ENCODE data around the gene DAP3. TPM values are rescaled to one million over a fixed set of nuclear protein-coding genes. Genes with fewer than 3 reads are reported as not detected.
"Not testable (repeated sequence)": the region's sequence is repeated elsewhere in the genome, so short reads cannot be mapped to it uniquely, and the experiment has no call there.

The DAP3 gene
- polyA plus RNA-seq (2013): 137 TPM

GRCh38 chr1:155689081-155689607 is at the start of gene DAP3:
TSS of gene DAP3 (plus strand) at chr1:155689091. CDS start at chr1:155709780, 20,689 bp downstream.
- peak in 1 of 3 donors; percentile 82 for DNase-seq
- peak within 1 kb of the TSS; percentile 83 to 98 (median 92) for H3K4me3 ChIP-seq (ENCODE audit: control insufficient read depth in 1 of 7, extremely low read depth in 1 of 7, insufficient read depth in 4 of 7, low read depth in 2 of 7, low read length in 6 of 7)
- H3K27me3 ChIP-seq (replicated peaks in 2 of 5; ENCODE audit: control insufficient read depth in 4 of 5, insufficient read depth in 5 of 5, low read length in 4 of 5); CTCF ChIA-PET; H3K9me3 ChIP-seq (ENCODE audit: control extremely low read depth in 1 of 5, control insufficient read depth in 4 of 5, insufficient read depth in 2 of 5, low read depth in 1 of 5, low read length in 4 of 5): not testable (repeated sequence)
- H3K4me1 ChIP-seq (ENCODE audit: control extremely low read depth in 1 of 4, control insufficient read depth in 4 of 4, insufficient read depth in 4 of 4, low read length in 3 of 4): peaks cover 0 to 35% (median 13%) of the 10 kb centered on the region in 4 experiments
- POLR2A ChIA-PET: interaction anchor here (1.1 kb wide), 1 partner anchor 30 kb away, joined by 4 read pairs; no protein-coding TSS in a partner anchor
- H3K36me3 ChIP-seq (ENCODE audit: control insufficient read depth in 4 of 4, insufficient read depth in 4 of 4, low read length in 3 of 4): peaks cover 2 to 19% (median 9%) of the 10 kb centered on the region in 4 experiments
- H3K27ac ChIP-seq (ENCODE audit: insufficient read depth in 1 of 2, low read depth in 1 of 2, low read length in 2 of 2, poor library complexity in 1 of 2, severe bottlenecking in 2 of 2): peak within 1 kb of the TSS; percentile 99
- 0% methylated on average over 19 of the region's 28 CpGs for whole genome bisulfite sequencing (ENCODE audit: insufficient coverage)

GRCh38 chr1:155640367-155640766 is 48.5 kb upstream of the DAP3 start:
- H3K9me3 ChIP-seq (ENCODE audit: control extremely low read depth in 1 of 5, control insufficient read depth in 4 of 5, insufficient read depth in 2 of 5, low read depth in 1 of 5, low read length in 4 of 5): peaks cover 0 to 23% (median 10%) of the 10 kb centered on the region in 5 experiments
- DNase-seq: no peak
- ChIA-PET POLR2A (no interaction called here), CTCF (interaction anchor here (1.1 kb wide), 1 partner anchor 11 kb away, joined by 3 read pairs; no protein-coding TSS in a partner anchor)
- H3K27me3 ChIP-seq (replicated peaks in 2 of 5; ENCODE audit: control insufficient read depth in 4 of 5, insufficient read depth in 5 of 5, low read length in 4 of 5): no peaks in the 10 kb centered on the region
- no peak overlapping the region for H3K4me3 ChIP-seq (ENCODE audit: control insufficient read depth in 1 of 7, extremely low read depth in 1 of 7, insufficient read depth in 4 of 7, low read depth in 2 of 7, low read length in 6 of 7)
- H3K36me3 ChIP-seq (ENCODE audit: control insufficient read depth in 4 of 4, insufficient read depth in 4 of 4, low read length in 3 of 4): no peaks in the 10 kb centered on the region
- peaks cover 0 to 19% (median 11%) of the 10 kb centered on the region in 4 experiments for H3K4me1 ChIP-seq (ENCODE audit: control extremely low read depth in 1 of 4, control insufficient read depth in 4 of 4, insufficient read depth in 4 of 4, low read length in 3 of 4)
- H3K27ac ChIP-seq (ENCODE audit: insufficient read depth in 1 of 2, low read depth in 1 of 2, low read length in 2 of 2, poor library complexity in 1 of 2, severe bottlenecking in 2 of 2): no peak overlapping the region

- WGBS (ENCODE audit: insufficient coverage): 92% methylated on average over 6 of the region's 11 CpGs
- H3K4me3 ChIP-seq (ENCODE audit: control insufficient read depth in 1 of 7, extremely low read depth in 1 of 7, insufficient read depth in 4 of 7, low read depth in 2 of 7, low read length in 6 of 7); POLR2A ChIA-PET; H3K27ac ChIP-seq (ENCODE audit: insufficient read depth in 1 of 2, low read depth in 1 of 2, low read length in 2 of 2, poor library complexity in 1 of 2, severe bottlenecking in 2 of 2); H3K27me3 ChIP-seq (replicated peaks in 2 of 5; ENCODE audit: control insufficient read depth in 4 of 5, insufficient read depth in 5 of 5, low read length in 4 of 5); H3K36me3 ChIP-seq (ENCODE audit: control insufficient read depth in 4 of 4, insufficient read depth in 4 of 4, low read length in 3 of 4): not testable (repeated sequence)
- CTCF ChIA-PET: interaction anchor here (0.9 to 1.5 kb wide), 2 partner anchors 9 to 71 kb away, joined by 3 read pairs; no protein-coding TSS in a partner anchor
- peaks cover 0 to 23% (median 10%) of the 10 kb centered on the region in 5 experiments for H3K9me3 ChIP-seq (ENCODE audit: control extremely low read depth in 1 of 5, control insufficient read depth in 4 of 5, insufficient read depth in 2 of 5, low read depth in 1 of 5, low read length in 4 of 5)
- peak in 2 of 3 donors; percentile 34 to 35 for DNase-seq
- H3K4me1 ChIP-seq (ENCODE audit: control extremely low read depth in 1 of 4, control insufficient read depth in 4 of 4, insufficient read depth in 4 of 4, low read length in 3 of 4): peaks cover 4 to 18% (median 10%) of the 10 kb centered on the region in 4 experiments
Observed at GRCh38 chr1:155642559-155643180, 46.2 kb upstream of the DAP3 start.

- POLR2A ChIA-PET: no interaction called here
- DNase-seq: no peak
- CTCF ChIA-PET: interaction anchor here (1.5 kb wide), 1 partner anchor 9 kb away, joined by 3 read pairs; no protein-coding TSS in a partner anchor
- peaks cover 4 to 19% (median 11%) of the 10 kb centered on the region in 4 experiments for H3K4me1 ChIP-seq (ENCODE audit: control extremely low read depth in 1 of 4, control insufficient read depth in 4 of 4, insufficient read depth in 4 of 4, low read length in 3 of 4)
- 97% methylated on average over 3 of the region's 3 CpGs for WGBS (ENCODE audit: insufficient coverage)
- no peak overlapping the region for H3K4me3 ChIP-seq (ENCODE audit: control insufficient read depth in 1 of 7, extremely low read depth in 1 of 7, insufficient read depth in 4 of 7, low read depth in 2 of 7, low read length in 6 of 7)
- H3K27me3 ChIP-seq (replicated peaks in 2 of 5; ENCODE audit: control insufficient read depth in 4 of 5, insufficient read depth in 5 of 5, low read length in 4 of 5): no peaks in the 10 kb centered on the region
- H3K36me3 ChIP-seq (ENCODE audit: control insufficient read depth in 4 of 4, insufficient read depth in 4 of 4, low read length in 3 of 4): no peaks in the 10 kb centered on the region
- H3K27ac ChIP-seq (ENCODE audit: insufficient read depth in 1 of 2, low read depth in 1 of 2, low read length in 2 of 2, poor library complexity in 1 of 2, severe bottlenecking in 2 of 2): no peak overlapping the region
- H3K9me3 ChIP-seq (ENCODE audit: control extremely low read depth in 1 of 5, control insufficient read depth in 4 of 5, insufficient read depth in 2 of 5, low read depth in 1 of 5, low read length in 4 of 5): peaks cover 0 to 23% (median 10%) of the 10 kb centered on the region in 5 experiments
Observed at GRCh38 chr1:155643230-155643629, 45.7 kb upstream of the DAP3 start.

- H3K27me3 ChIP-seq (replicated peaks in 2 of 5; ENCODE audit: control insufficient read depth in 4 of 5, insufficient read depth in 5 of 5, low read length in 4 of 5): no peaks in the 10 kb centered on the region
- no peak overlapping the region for H3K27ac ChIP-seq (ENCODE audit: insufficient read depth in 1 of 2, low read depth in 1 of 2, low read length in 2 of 2, poor library complexity in 1 of 2, severe bottlenecking in 2 of 2)
- ChIA-PET CTCF (no interaction called here), POLR2A (no interaction called here)
- H3K4me1 ChIP-seq (ENCODE audit: control extremely low read depth in 1 of 4, control insufficient read depth in 4 of 4, insufficient read depth in 4 of 4, low read length in 3 of 4): peaks cover 4 to 27% (median 15%) of the 10 kb centered on the region in 4 experiments
- WGBS (ENCODE audit: insufficient coverage): 88% methylated on average over 3 of the region's 4 CpGs
- DNase-seq: no peak
- no peak overlapping the region for H3K4me3 ChIP-seq (ENCODE audit: control insufficient read depth in 1 of 7, extremely low read depth in 1 of 7, insufficient read depth in 4 of 7, low read depth in 2 of 7, low read length in 6 of 7)
- H3K9me3 ChIP-seq (ENCODE audit: control extremely low read depth in 1 of 5, control insufficient read depth in 4 of 5, insufficient read depth in 2 of 5, low read depth in 1 of 5, low read length in 4 of 5): peaks cover 0 to 23% (median 10%) of the 10 kb centered on the region in 5 experiments
- H3K36me3 ChIP-seq (ENCODE audit: control insufficient read depth in 4 of 4, insufficient read depth in 4 of 4, low read length in 3 of 4): no peaks in the 10 kb centered on the region
Observed at GRCh38 chr1:155645034-155645598, 43.8 kb upstream of the DAP3 start.

- Histone ChIP-seq H3K4me1 (ENCODE audit: control extremely low read depth in 1 of 4, control insufficient read depth in 4 of 4, insufficient read depth in 4 of 4, low read length in 3 of 4) (peaks cover 4 to 27% (median 15%) of the 10 kb centered on the region in 4 experiments), H3K4me3 (ENCODE audit: control insufficient read depth in 1 of 7, extremely low read depth in 1 of 7, insufficient read depth in 4 of 7, low read depth in 2 of 7, low read length in 6 of 7) (peak overlapping the region in 1 of 7 experiments; percentile 8), H3K27ac (ENCODE audit: insufficient read depth in 1 of 2, low read depth in 1 of 2, low read length in 2 of 2, poor library complexity in 1 of 2, severe bottlenecking in 2 of 2) (peak overlapping the region in 1 of 2 experiments; percentile 50), H3K9me3 (ENCODE audit: control extremely low read depth in 1 of 5, control insufficient read depth in 4 of 5, insufficient read depth in 2 of 5, low read depth in 1 of 5, low read length in 4 of 5) (peaks cover 0 to 23% (median 10%) of the 10 kb centered on the region in 5 experiments), H3K36me3 (ENCODE audit: control insufficient read depth in 4 of 4, insufficient read depth in 4 of 4, low read length in 3 of 4) (no peaks in the 10 kb centered on the region), H3K27me3 (replicated peaks in 2 of 5; ENCODE audit: control insufficient read depth in 4 of 5, insufficient read depth in 5 of 5, low read length in 4 of 5) (no peaks in the 10 kb centered on the region)
- ChIA-PET CTCF (interaction anchor here (1.3 kb wide), 1 partner anchor 8 kb away, joined by 4 read pairs; no protein-coding TSS in a partner anchor), POLR2A (interaction anchor here (1.1 kb wide), 1 partner anchor 10 kb away, joined by 3 read pairs; no protein-coding TSS in a partner anchor)
- 92% methylated on average over 6 of the region's 6 CpGs for WGBS (ENCODE audit: insufficient coverage)
- DNase-seq: no peak
Observed at GRCh38 chr1:155645648-155646047, 43.2 kb upstream of the DAP3 start.

Measured in common myeloid progenitor, CD34-positive (primary cell).